HG03196 (cell line): ENCODE data around the gene GLOD5.
"Not testable (repeated sequence)": the region's sequence is repeated elsewhere in the genome, so short reads cannot be mapped to it uniquely, and the experiment has no call there.

Source experiments
- ATAC-seq: cut with Tn5 transposase; IDR thresholded peaks from one replicate; pipeline ENCODE4 v1.9.1; 2021; ENCODE audit not compliant: unreplicated experiment

The GLOD5 gene

GRCh38 chrX:48792219-48792618, 30.7 kb downstream of the GLOD5 start:
- no peak for ATAC-seq

DNA sequence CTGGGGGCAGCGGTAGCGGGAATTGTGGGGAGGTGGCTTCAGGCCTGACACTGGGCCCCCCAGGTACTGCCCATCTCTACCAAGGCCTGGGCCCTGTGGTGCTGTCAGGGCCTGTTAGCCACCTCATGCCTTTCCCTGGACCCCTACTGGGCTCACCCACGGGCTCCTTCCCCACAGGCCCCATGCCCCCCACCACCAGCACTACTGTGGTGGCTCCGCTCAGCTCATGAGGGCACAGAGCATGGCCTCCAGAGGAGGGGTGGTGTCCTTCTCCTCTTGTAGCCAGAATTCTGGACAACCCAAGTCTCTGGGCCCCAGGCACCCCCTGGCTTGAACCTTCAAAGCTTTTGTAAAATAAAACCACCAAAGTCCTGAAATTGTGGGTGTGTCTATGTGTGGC, 32.4 kb downstream of the GLOD5 start:
- ATAC-seq: no peak

- ATAC-seq: no peak
Measured at GRCh38 chrX:48794340-48794910, 32.9 kb downstream of the GLOD5 start.

- no peak for ATAC-seq
Measured at GRCh38 chrX:48794911-48795515, 33.5 kb downstream of the GLOD5 start.

DNA sequence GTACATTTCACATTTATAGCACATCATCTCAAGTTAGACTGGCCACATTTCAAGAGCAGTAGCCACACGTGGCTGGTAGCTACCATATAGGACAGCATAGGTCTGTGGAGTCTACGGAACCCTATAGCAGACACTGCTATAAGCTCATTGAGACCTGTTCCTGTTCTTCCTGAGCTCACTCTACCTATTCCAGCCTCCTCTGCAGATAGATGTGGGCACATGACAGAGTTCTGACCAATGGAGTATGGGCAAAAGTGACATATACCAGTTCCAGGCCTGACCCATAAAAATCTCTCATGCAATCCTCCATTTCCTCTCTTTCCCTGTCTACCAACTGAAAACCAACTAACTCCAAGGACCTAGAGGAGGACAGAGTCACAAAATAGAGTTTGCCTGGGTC, 36.8 kb downstream of the GLOD5 start:
- ATAC-seq: no peak

- ATAC-seq: no peak
Measured at GRCh38 chrX:48800574-48801279, 39.2 kb downstream of the GLOD5 start.

DNA sequence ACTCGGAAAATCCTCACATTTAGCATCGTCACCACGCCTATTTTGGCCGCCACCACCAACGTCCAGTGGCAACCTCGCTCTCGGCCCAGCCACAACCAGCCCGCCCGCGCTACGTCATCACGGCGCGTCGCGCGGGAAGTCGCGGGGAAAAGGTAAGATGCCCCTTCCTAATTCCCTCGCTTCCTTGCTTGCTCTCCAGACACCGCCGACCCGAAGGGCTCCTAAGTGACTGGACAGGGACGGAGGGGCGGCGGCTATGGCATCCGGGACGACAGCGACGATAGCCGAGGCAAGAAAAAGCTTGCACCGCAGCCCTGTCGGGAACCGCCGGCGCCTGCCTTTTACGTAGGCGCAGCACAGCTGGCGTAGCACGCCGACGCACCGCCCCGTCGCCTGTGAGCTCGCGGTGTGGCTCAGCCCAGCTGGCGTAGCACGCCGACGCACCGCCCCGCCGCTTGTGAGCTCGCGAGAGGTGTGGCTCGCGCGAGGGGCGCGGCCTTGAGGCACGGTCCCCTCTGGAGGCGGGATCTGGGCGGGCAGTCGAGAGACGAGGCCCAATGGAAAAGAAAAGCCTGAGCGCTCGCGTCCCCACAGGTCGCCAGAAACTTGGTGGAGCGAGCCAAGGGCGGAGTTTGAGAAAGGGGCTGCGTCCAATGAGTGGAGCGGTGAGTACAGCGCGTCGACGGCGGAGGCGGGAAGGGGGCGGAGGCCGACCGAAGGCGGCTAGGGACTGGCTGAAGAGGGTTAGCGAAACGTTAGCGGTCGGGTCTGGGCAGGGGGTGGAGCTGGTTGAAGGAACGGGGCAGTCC, 39.9 kb downstream of the GLOD5 start, which contains the start of gene HDAC6:
Gene HDAC6 (plus strand): TSS at position 788 of the 809 bp plus-strand sequence. CDS start 626 bp downstream, outside the sequence.
- ATAC-seq: peak; percentile 88

DNA sequence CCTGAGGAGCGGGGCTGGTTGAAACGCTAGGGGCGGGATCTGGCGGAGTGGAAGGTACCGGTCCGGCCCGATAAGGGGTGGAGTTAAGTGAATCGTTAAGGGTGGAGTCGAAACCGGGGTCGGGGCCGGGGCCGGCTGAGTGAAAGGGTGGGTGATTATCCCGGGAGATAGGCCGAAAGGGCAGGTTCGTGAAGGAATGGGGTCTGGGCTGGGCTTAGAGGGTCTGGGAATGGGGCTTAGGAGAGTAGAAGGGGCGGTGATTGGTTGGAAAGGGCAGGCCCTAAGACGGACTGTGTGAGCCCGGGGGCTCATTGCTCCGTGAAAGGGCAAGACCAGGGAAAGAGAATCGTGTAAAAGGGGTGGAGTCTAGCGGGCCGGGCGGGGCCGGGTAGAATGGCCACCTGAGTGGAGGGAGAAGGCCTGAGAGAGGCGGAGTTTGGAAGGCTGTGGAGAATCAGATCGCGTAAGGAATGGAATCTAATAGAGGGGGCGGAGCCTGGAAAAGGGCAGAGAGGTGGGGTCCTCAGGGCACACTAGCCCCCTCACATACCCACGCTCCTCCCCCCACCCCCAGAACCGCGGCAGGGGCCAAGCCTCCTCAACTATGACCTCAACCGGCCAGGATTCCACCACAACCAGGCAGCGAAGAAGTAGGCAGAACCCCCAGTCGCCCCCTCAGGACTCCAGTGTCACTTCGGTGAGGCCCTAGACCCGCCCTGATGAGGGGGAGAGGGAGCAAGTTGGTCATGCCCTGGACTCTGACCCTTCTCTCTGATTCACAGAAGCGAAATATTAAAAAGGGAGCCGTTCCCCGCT, 40.8 kb downstream of the GLOD5 start:
- peak; percentile 44 for ATAC-seq

DNA sequence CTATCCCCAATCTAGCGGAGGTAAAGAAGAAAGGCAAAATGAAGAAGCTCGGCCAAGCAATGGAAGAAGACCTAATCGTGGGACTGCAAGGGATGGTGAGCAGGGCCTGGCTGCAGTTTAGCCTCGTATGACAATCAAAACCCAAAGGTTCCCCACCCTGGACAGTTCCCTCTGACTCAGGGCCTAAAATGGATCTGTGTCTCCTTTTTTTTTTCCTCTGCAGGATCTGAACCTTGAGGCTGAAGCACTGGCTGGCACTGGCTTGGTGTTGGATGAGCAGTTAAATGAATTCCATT, 41.3 kb downstream of the GLOD5 start:
- ATAC-seq: no peak

GRCh38 chrX:48806081-48806480, 44.5 kb downstream of the GLOD5 start:
- ATAC-seq: no peak

GRCh38 chrX:48813644-48814043, 52.1 kb downstream of the GLOD5 start:
- no peak for ATAC-seq

DNA sequence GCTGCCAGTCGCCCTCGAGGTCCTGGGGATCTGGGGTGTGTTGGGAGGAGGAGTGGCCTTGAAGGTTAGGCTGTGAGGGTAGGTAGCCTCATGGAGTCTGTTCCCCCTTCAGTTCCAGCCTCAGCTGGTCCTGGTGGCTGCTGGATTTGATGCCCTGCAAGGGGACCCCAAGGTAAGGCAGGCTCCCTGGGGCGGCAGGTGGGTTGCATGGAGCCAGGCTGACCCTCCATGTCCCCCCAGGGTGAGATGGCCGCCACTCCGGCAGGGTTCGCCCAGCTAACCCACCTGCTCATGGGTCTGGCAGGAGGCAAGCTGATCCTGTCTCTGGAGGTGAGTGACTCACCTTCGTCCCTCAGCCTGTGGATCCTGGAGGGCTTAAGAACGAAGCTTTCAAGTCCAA, 53.2 kb downstream of the GLOD5 start:
- no peak for ATAC-seq

DNA sequence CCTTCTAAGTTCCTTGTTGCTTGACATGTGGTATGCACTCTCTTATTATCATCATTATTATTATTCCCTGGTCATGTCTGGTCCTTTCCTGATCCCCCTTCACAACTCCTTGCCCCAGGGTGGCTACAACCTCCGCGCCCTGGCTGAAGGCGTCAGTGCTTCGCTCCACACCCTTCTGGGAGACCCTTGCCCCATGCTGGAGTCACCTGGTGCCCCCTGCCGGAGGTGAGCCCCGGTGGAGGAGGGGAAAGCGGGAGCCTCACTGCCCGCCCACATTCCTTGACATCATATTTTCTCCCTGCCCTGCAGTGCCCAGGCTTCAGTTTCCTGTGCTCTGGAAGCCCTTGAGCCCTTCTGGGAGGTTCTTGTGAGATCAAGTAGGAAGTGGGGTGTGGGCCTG, 53.7 kb downstream of the GLOD5 start:
- ATAC-seq: no peak

- no peak for ATAC-seq
Measured at GRCh38 chrX:48816014-48816810, 54.7 kb downstream of the GLOD5 start.

DNA sequence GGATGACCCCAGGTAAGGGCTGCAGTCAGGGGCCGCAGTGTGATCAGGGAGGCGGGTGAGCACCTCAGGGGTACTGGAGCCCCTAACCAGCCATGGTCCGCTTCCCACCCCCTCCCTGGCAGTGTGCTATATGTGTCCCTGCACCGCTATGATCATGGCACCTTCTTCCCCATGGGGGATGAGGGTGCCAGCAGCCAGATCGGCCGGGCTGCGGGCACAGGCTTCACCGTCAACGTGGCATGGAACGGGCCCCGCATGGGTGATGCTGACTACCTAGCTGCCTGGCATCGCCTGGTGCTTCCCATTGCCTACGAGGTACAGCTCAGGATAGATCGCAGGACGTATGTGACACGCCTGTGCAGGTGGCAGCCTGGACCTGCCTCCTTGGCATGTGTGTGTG, 56.6 kb downstream of the GLOD5 start:
- no peak for ATAC-seq

GRCh38 chrX:48818866-48819265, 57.3 kb downstream of the GLOD5 start:
- ATAC-seq: no peak

- not testable (repeated sequence) for ATAC-seq
Measured at GRCh38 chrX:48819394-48819793, 57.8 kb downstream of the GLOD5 start.

DNA sequence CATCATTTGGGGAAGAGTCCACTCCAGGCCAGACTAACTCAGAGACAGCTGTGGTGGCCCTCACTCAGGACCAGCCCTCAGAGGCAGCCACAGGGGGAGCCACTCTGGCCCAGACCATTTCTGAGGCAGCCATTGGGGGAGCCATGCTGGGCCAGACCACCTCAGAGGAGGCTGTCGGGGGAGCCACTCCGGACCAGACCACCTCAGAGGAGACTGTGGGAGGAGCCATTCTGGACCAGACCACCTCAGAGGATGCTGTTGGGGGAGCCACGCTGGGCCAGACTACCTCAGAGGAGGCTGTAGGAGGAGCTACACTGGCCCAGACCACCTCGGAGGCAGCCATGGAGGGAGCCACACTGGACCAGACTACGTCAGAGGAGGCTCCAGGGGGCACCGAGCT, 61.5 kb downstream of the GLOD5 start:
- ATAC-seq: no peak
